Upper lobe of left lung (tissue), 6 donors: ENCODE results near the gene KLK13. TPM values are rescaled to one million over a fixed set of nuclear protein-coding genes. Genes with fewer than 3 reads are reported as not detected.
A peak's percentile ranks its signal among the peaks of the same experiment; 100 is the strongest.

ENCODE experiments used
- ATAC-seq, 2 donors: fragments of 200-7000 bp; cut with Tn5 transposase; one replicate each; pipeline ENCODE4 v1.9.1; 2022; ENCODE audit warnings: mild to moderate bottlenecking in 2 of 2, moderate library complexity in 2 of 2; ENCODE audit not compliant: low FRiP score in 2 of 2
- DNase-seq, 2 donors: peaks; one replicate each; pipeline ENCODE4 v3.0.0-alpha.2; 2019 to 2020
- H3K27ac ChIP-seq, 4 donors: fragments of 200-600 bp; sonication (generic); one replicate each; pipeline ENCODE4 v1.5.1; 2016 to 2019
- H3K27me3 ChIP-seq, 4 donors: fragments of 200-600 bp; sonication (generic); one replicate each; pipeline ENCODE4 v1.5.1; 2017 to 2019
- H3K36me3 ChIP-seq, 4 donors: fragments of 200-600 bp; sonication (generic); one replicate each; pipeline ENCODE4 v1.5.1; 2016 to 2019
- H3K4me1 ChIP-seq, 4 donors: fragments of 200-600 bp; sonication (generic); one replicate each; pipeline ENCODE4 v1.5.1; 2018 to 2019
- H3K4me3 ChIP-seq, 4 donors: fragments of 200-600 bp; sonication (generic); one replicate each; pipeline ENCODE4 v1.5.1; 2017 to 2019; ENCODE audit warnings: mild to moderate bottlenecking in 2 of 4, moderate library complexity in 1 of 4
- H3K9me3 ChIP-seq, 4 donors: fragments of 200-600 bp; sonication (generic); one replicate each; pipeline ENCODE4 v1.5.1; 2018 to 2019
- EP300 ChIP-seq, 4 donors: sonication (generic); formaldehyde crosslinking; IDR thresholded peaks; one replicate each; pipeline ENCODE4 v1.5.1; 2017; ENCODE audit warnings: antibody characterized with exemption in 4 of 4, control low read depth in 2 of 4
- POLR2A ChIP-seq, 4 donors: fragments of 450-650 bp; IDR thresholded peaks; one replicate each; pipeline ENCODE4 v1.5.1; 2016 to 2017; ENCODE audit warnings: antibody characterized with exemption in 4 of 4, mild to moderate bottlenecking in 2 of 4
- POLR2AphosphoS5 ChIP-seq, 2 donors: sonication (generic); formaldehyde crosslinking; IDR thresholded peaks; one replicate each; pipeline ENCODE4 v1.5.1; 2017; ENCODE audit warnings: antibody characterized with exemption in 2 of 2
- WGBS, 2 donors: methylation state at CpG; one replicate each; pipeline ENCODE4 v1.1.5; 2017 to 2018; 5-methylcytosine and 5-hydroxymethylcytosine counted together
- total RNA-seq, 6 donors: library from RNA; depleted of rRNA in 4 of 6; stranded (reverse); fragments of >200 nt in 4 of 6; gene quantifications; one replicate each; pipeline versions ENCODE4 v1.1.0 to v1.2.1, GENCODE V29; 2016 to 2021
- TF ChIP-seq, protein P1 (sequence below), 6 experiments: fragments of 450-650 bp in 4 of 6; fragments of 200-600 bp in 2 of 6; sonication (generic) in 2 of 6; IDR thresholded peaks; one replicate each; pipeline ENCODE4 v1.5.1; 2016 to 2019; ENCODE audit warnings: antibody characterized with exemption in 6 of 6
- donor health status: DM: no; HTN: no; CAD: no; lungs with moderate emphysema.
- donor health status: DM: no; HTN: yes; CAD: no; lungs with severe emphysema.

The KLK13 gene
- total RNA-seq, 6 donors from 2014 or later, result 0.54 to 24.1 (median 1.9) TPM; not detected in 2

DNA sequence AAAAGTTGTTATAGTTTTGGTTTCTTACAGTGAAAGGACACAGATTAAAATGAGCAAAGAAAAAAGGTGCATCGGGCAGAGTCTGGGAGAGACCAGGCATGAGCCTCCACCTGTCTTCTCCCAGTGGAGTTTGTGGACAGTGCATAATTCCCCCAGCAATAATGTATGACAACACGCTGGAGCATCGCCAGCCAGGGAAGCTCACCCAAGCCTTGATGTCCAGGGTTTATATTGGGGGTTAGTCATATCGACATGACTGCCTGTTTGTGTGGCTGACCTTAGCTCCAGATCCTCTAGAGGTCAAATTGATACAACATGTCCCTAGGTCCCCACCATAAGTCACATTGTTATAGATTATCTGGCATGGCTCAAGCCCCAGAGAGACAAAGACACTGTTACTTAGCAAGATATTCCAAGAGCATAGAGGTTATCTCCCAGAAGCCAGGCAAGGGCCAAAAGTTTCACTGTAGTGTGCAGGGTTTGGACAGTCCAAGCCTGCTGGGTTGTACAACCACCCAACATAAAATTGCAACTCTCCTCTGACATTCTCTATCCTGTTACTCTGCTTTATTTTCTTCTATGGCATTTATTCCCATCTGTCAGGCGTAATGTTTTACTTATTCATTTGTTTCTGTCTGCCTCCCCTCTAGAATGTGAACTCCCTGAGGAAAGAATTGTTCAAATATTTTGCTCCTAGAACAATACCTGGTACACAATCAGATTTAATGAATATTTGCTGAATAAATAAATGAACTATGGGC, 5.6 kb upstream of the KLK13 start:
- Histone ChIP-seq H3K9me3 (peaks cover 2 to 11% (median 10%) of the 10 kb centered on the region in 4 donors), H3K27me3 (peaks cover 0 to 5% (median under 1%) of the 10 kb centered on the region in 4 donors), H3K36me3 (no peaks in the 10 kb centered on the region), H3K4me1 (no peaks in the 10 kb centered on the region), H3K27ac (no peak overlapping the region), H3K4me3 (no peak overlapping the region)
- WGBS, 2 donors, result 85 to 91% methylated on average over 5 of the region's 5 CpGs
- TF ChIP-seq EP300 (IDR thresholded peaks at IDR 0.05), result no peak
- TF ChIP-seq, protein P1, sequence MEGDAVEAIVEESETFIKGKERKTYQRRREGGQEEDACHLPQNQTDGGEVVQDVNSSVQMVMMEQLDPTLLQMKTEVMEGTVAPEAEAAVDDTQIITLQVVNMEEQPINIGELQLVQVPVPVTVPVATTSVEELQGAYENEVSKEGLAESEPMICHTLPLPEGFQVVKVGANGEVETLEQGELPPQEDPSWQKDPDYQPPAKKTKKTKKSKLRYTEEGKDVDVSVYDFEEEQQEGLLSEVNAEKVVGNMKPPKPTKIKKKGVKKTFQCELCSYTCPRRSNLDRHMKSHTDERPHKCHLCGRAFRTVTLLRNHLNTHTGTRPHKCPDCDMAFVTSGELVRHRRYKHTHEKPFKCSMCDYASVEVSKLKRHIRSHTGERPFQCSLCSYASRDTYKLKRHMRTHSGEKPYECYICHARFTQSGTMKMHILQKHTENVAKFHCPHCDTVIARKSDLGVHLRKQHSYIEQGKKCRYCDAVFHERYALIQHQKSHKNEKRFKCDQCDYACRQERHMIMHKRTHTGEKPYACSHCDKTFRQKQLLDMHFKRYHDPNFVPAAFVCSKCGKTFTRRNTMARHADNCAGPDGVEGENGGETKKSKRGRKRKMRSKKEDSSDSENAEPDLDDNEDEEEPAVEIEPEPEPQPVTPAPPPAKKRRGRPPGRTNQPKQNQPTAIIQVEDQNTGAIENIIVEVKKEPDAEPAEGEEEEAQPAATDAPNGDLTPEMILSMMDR (IDR thresholded peaks at IDR 0.05), result no peak
- no peak for TF ChIP-seq POLR2AphosphoS5 (IDR thresholded peaks at IDR 0.05)
- no peak for TF ChIP-seq POLR2A (IDR thresholded peaks at IDR 0.05)
- ATAC-seq (no peak), DNase-seq (no peak)

DNA sequence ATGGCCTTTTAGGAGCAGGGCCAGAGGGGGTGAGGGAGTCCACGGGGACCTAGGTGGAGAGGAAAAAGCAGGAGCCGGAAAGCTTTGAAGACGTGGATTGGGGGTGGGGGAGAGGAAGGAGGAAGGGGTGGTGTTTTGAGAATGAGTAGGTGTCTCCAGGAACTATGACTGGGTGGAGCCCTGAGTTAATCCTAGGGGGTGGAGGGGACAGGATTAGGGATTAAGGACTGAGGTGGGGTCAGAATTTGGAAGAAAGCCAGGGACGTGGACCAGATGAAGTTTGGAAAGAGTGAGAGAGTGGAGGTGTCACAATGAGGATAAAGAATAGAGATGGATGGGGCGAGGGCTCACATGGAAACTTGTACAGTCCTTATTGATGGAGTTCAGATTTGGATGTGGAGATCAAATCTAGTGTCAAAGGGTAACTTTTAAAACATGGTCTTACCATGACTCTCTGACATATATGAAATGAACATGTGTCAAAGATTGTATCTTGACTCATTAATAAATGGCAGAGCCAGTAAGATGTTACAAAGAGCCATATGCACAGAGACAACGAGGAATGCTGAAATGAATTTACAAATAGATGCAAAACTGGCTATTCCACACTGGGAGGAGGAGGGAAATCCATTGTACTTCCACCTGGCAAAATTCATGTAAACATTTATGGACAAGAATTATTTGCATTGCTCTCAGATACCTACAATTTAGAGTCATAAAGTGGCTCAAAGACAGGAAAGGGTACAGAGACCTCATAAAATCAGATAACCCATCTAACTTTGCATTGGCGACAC, 1.7 kb upstream of the KLK13 start:
- H3K36me3 ChIP-seq, result no peaks in the 10 kb centered on the region
- TF ChIP-seq EP300 (IDR thresholded peaks at IDR 0.05) (no peak), POLR2AphosphoS5 (IDR thresholded peaks at IDR 0.05) (no peak), POLR2A (IDR thresholded peaks at IDR 0.05) (no peak)
- TF ChIP-seq, protein P1 (IDR thresholded peaks at IDR 0.05), result no peak
- no peak for ATAC-seq
- peaks cover 0 to 9% (median 4%) of the 10 kb centered on the region in 4 donors for H3K4me1 ChIP-seq
- H3K27ac ChIP-seq, result no peak overlapping the region
- peaks cover 0 to 16% (median 6%) of the 10 kb centered on the region in 4 donors for H3K27me3 ChIP-seq
- no peaks in the 10 kb centered on the region for H3K9me3 ChIP-seq
- no peak overlapping the region for H3K4me3 ChIP-seq
- DNase-seq, result no peak
- 52 to 61% methylated on average over 7 of the region's 7 CpGs for WGBS, 2 donors

DNA sequence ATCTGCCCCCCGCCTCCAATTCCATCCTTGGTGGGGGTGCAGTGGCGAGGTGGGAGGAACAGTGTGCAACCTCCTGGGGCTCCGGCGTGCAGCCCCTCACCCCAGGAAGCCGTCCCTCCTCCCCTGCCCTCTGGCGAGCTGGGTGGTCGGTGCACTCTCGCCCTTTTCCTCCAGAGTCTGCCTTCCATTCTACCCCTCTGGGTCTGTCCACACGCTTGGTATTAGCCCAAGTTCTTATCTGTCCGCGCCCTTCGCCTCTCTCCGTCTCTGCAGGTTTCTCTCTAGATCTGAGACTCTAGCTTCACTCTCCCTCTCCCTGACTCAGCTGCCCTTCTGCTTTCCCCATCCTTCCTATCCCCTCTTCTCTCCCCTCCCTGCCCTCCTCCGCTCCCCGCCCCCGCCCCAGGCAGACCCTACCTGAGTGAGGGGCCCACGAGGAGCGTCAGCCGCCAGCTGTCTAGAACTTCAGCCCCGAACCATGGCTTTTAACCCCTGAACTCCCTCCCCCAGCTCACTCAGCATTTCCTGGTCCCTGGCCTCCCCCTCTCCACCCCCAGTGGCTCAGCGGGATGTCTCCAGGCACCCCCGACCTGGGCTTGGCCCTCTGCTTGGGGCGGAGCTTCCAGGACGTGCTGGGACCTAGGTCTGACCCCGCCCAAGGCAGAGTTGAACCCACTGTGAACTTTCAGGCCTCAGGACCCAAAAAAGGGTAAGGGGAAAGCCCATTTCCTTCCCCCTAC, 499 bp upstream of the KLK13 start:
- H3K4me1 ChIP-seq, result peaks cover 0 to 9% (median 4%) of the 10 kb centered on the region in 4 donors
- H3K27ac ChIP-seq, result no peak overlapping the region
- WGBS, 2 donors, result 12 to 16% methylated on average over 17 to 24 of the region's 25 CpGs
- peak overlapping the region in 3 of 4 donors; percentile 15 to 35 (median 21) for H3K4me3 ChIP-seq
- no peaks in the 10 kb centered on the region for H3K9me3 ChIP-seq
- peak in 1 of 2 donors; percentile 19 for ATAC-seq
- peaks cover 0 to 16% (median 6%) of the 10 kb centered on the region in 4 donors for H3K27me3 ChIP-seq
- no peaks in the 10 kb centered on the region for H3K36me3 ChIP-seq
- DNase-seq, result peak in 1 of 2 donors; percentile 33
- no peak for TF ChIP-seq POLR2A (IDR thresholded peaks at IDR 0.05)
- TF ChIP-seq, protein P1 (IDR thresholded peaks at IDR 0.05), result no peak
- TF ChIP-seq POLR2AphosphoS5 (IDR thresholded peaks at IDR 0.05), result no peak
- no peak for TF ChIP-seq EP300 (IDR thresholded peaks at IDR 0.05)

DNA sequence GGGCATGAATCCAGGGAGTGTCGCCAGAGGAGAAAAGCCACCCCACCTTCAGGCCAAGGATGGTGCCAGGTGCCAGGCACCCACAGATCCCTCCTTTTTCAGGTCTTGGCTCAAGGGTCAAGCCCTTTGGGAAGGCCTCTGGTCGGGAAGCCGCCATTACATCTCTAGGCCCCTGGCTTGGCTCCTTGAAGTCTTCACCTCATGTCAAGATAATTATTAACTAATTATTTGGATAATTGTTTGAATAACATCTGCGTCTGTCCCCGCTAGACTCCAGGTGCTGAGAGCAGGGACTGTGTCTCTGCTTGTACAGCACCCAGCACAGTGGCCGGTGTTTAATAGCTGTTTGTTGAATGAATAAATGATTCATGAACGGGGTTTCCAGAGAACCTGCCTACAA, 1.2 kb downstream of the KLK13 start:
- Histone ChIP-seq H3K36me3 (no peaks in the 10 kb centered on the region), H3K9me3 (no peaks in the 10 kb centered on the region), H3K4me3 (no peak overlapping the region), H3K27ac (no peak overlapping the region), H3K4me1 (peaks cover 0 to 9% (median 4%) of the 10 kb centered on the region in 4 donors), H3K27me3 (peaks cover 0 to 16% (median 6%) of the 10 kb centered on the region in 4 donors)
- ATAC-seq (no peak), DNase-seq (no peak)
- TF ChIP-seq POLR2AphosphoS5 (IDR thresholded peaks at IDR 0.05), result no peak
- no peak for TF ChIP-seq EP300 (IDR thresholded peaks at IDR 0.05)
- TF ChIP-seq POLR2A (IDR thresholded peaks at IDR 0.05), result no peak
- WGBS, 2 donors, result 82 to 87% methylated on average over 7 of the region's 7 CpGs
